HG03064 (cell line): ENCODE data around the gene FAM83D.
"Not testable (repeated sequence)": the region's sequence is repeated elsewhere in the genome, so short reads cannot be mapped to it uniquely, and the experiment has no call there.

Source experiments
- ATAC-seq: cut with Tn5 transposase; IDR thresholded peaks from one replicate; pipeline ENCODE4 v1.9.1; 2021; ENCODE audit warnings: low read depth; ENCODE audit not compliant: unreplicated experiment

FAM83D gene

GRCh38 chr20:38932457-38933120, 6.4 kb downstream of the FAM83D start:
- ATAC-seq: no peak

- ATAC-seq: no peak
These were observed 8.3 kb downstream of the FAM83D start for GRCh38 chr20:38934530-38934929.

DNA sequence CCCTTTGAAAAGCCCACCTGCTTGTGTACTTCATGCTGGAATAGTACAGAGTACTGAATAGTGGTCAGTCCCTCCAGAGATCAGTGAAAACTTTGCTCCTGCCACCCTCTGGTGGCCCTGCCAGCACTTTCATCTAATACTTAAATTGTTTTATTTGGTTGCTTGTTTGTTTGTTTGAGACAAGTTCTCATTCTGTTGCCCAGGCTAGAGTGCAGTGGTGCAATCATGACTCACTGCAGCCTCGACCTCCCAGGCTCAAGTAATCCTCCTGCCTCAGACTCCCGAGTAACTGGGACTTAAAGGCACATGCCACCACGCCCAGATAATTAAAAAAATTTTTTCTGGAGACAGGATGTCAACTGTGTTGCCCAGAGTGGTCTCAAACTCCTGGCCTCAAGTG, 9.1 kb downstream of the FAM83D start:
- no peak for ATAC-seq

GRCh38 chr20:38935967-38936407, 9.8 kb downstream of the FAM83D start:
- no peak for ATAC-seq

GRCh38 chr20:38937000-38937399, 10.8 kb downstream of the FAM83D start:
- no peak for ATAC-seq

- ATAC-seq: no peak
These were observed 11.8 kb downstream of the FAM83D start for GRCh38 chr20:38937978-38938473.

- no peak for ATAC-seq
These were observed 13.5 kb downstream of the FAM83D start for GRCh38 chr20:38939686-38940085.

DNA sequence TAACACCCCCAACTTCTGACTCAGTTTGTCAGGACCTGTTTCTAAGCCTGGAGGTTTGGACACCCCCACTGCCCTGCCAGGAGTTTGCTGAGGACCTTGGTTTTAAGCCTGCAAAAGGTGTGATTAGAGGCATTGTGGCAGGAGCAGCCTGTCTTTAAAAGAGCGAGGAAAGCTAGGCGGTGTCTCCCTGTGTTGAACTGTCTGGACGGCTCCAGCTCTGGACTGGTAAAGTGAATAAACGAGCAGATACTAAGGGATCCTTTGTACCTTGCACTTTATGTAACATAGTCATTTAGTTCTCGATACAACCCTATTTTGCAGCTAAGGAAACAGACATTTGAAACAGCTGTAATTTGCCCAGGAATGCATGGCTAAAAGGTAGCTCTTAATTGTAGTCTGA, 14.4 kb downstream of the FAM83D start:
- no peak for ATAC-seq

DNA sequence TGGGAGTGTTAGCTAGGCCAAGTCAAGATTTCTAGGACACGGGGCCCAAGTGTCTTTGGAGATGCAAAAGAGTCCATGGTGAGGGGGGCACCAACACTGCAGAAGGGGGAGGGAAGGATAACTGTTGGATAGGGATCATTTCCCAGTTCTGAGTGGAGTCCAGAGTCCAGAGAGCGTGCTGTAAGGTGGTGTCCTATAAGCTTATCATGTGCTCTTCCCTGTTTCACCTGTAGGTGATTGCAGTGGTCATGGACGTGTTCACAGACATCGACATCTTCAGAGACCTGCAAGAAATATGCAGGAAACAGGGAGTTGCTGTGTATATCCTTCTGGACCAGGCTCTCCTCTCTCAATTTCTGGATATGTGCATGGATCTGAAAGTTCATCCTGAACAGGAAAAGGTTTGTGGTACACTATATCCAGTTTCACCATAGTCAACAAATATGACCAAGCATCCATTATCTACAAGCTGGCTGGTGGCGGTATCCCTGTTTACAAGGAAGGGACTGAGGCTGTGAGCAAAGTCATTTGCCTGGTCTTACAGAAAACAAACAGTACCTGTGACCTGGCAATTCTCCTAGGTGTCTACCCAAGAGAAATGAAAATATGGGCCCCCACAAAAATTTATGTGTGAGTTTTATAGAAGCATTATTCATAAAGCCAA, 15.6 kb downstream of the FAM83D start:
- ATAC-seq: no peak

- no peak for ATAC-seq
These were observed 18.8 kb downstream of the FAM83D start for GRCh38 chr20:38945012-38945411.

DNA sequence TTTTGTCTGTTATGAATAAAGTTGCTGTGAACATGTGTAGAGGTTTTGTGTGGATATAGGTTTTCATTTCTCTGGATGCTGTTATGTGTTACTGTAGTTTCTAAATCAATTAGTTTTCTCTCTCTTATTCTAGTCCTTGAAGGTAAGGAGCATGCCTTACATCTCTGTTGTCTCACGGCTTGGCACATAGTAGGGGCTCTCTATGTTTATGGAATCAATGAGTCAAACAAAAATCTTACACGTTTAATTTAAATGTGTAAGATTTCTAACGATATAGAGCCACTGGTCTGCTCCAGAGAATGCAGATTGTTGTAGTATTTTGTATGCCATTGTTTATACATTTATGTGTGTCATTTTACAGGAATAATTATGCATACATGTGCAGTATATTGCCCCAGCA, 20.6 kb downstream of the FAM83D start:
- no peak for ATAC-seq

GRCh38 chr20:38947931-38948362, 21.7 kb downstream of the FAM83D start:
- ATAC-seq: no peak

- no peak for ATAC-seq
These were observed 24.0 kb downstream of the FAM83D start for GRCh38 chr20:38950254-38950653.

GRCh38 chr20:38951611-38952010, 25.4 kb downstream of the FAM83D start:
- ATAC-seq: no peak

GRCh38 chr20:38952153-38952552, 25.9 kb downstream of the FAM83D start:
- ATAC-seq: no peak

- no peak for ATAC-seq
These were observed 27.6 kb downstream of the FAM83D start for GRCh38 chr20:38953630-38954340.

DNA sequence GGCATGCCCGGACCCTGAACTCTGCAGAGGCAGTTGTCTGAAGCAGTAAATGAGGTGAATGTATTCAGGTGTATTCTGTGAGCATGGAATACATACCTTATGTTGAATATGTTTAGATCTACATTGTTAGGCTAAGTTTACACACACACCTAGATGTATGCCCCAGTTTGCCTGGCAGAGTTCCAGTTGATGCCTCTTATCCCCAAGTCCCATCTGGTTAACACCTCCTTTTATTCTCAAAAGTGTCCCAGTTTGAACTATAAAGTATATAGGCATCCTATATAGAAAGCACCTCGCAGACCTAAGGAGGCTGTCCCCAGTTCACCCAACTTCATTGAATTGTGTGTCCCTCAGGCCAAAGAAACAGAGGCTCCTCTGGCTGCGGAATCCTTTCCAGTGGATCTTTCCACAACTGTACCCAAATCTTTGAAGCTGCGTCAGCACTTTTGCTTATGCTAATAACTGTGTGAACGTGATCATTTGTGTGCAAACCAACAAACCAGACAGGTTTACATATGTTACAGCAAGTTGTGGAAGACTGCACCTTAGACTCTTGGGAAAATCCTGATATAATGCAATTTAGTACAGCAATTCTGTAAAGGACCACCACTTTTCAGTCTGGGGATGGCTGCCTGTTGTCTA, 31.1 kb downstream of the FAM83D start:
- no peak for ATAC-seq

DNA sequence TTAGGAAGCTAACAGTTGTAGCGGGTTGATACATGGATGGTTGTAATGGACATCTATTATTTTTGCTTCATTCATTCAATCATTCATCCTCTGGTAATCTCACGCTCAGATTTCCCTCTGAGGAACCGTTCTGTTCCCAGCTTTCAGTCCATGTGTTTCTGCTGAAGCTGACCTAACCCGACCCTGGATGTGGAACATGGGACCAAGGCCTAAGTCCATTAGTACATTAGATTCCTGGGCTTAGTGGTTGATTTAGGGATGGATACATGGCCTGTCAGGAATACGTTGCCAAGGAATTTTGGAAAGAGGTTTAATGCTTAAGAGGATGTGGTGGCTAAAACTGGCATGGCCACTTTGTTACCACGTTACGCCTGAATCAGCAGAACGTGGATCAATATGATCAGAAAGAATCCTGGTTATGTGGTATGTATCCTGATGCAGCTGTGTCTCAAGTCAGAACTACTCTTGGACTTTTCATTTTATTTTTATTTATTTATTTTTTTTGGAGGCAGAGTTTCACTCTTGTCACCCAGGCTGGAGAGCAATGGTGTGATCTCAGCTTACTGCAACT, 31.8 kb downstream of the FAM83D start:
- no peak for ATAC-seq

DNA sequence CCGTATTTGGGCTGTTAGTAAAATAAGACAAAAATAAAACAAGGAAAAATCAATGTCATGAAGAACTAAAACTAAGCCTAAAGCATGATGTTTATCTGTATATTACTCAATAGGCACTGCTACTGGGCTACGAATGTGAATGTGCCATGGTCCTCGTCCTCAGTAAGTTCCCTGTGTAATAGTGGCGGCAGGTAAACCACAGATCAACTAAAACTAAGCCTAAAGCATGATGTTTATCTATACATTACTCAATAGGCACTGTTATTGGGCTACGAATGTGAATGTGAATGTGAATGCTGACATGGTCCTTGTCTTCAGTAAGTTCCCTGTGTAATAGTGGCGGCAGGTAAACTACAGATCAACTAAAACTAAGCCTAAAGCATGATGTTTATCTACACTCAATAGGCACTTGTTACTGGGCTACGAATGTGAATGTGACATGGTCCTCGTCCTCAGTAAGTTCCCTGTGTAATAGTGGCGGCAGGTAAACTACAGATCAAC, 34.0 kb downstream of the FAM83D start:
- not testable (repeated sequence) for ATAC-seq

DNA sequence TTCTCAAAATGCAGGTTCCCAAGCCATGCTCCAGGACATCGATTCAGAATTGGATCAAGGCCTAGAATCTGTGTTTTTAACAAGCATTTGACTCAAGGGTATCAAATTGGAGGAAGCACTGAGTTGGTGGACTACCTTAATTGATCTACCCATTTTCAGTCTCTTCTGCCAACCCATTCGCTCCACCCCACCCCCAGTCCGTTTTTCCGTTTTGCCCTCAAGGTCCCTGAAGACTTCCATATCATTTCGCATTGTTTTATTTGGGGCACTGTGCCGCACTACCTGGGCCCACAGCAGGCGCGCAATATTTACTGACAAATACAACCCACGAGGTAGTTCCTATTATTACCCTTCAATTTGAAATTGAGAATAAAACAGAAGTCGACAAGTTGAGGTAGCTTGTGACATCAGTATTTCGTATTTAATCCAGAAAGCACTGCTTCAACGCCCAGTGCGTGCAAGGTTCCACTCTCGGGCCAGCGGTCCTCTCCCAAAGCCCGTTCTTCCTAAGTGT, 35.4 kb downstream of the FAM83D start:
- ATAC-seq: no peak
